ENCODE measurements around the gene RAB31.

DNA sequence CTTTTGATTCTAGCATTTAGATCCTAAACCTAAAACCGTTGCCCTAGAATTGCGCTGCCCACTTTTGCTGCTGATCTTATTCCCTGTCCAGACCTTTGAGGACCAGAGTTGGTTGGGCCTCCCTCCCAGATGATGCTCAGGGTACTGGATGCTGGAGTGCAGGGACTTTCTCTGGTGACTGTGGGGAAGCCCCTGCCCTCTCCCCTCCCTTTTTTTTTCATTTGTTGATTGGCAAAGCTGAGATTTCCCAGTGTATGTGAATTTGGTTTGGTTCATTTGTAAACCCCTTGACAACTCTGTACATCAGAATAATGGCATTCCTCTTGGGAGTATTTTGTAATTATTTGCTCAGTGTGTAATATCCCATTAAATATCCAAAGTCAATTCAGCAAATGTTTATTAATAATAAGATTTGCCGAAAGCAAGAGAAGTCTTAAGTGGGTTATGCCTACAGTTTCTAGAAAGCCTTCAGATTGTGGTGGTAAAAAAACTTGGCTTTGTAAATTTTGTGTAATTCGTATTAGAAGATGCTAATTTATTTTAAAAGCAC is 28.3 kb downstream of the RAB31 start:
- TF ChIP-seq, protein P1, sequence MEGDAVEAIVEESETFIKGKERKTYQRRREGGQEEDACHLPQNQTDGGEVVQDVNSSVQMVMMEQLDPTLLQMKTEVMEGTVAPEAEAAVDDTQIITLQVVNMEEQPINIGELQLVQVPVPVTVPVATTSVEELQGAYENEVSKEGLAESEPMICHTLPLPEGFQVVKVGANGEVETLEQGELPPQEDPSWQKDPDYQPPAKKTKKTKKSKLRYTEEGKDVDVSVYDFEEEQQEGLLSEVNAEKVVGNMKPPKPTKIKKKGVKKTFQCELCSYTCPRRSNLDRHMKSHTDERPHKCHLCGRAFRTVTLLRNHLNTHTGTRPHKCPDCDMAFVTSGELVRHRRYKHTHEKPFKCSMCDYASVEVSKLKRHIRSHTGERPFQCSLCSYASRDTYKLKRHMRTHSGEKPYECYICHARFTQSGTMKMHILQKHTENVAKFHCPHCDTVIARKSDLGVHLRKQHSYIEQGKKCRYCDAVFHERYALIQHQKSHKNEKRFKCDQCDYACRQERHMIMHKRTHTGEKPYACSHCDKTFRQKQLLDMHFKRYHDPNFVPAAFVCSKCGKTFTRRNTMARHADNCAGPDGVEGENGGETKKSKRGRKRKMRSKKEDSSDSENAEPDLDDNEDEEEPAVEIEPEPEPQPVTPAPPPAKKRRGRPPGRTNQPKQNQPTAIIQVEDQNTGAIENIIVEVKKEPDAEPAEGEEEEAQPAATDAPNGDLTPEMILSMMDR (IDR thresholded peaks at IDR 0.05 in 8 of 11, conservative IDR thresholded peaks at IDR 0.05 in 3 of 11), result no peak
- TF ChIP-seq POLR2A (IDR thresholded peaks at IDR 0.05), result no peak
- TF ChIP-seq POLR2AphosphoS5 (IDR thresholded peaks at IDR 0.05), result no peak
